Bronchus fibroblast of lung (primary cell): ENCODE results near the gene CDH2. TPM values are rescaled to one million over a fixed set of nuclear protein-coding genes. Genes with fewer than 3 reads are reported as not detected.

Experiments used
- total RNA-seq: library from RNA; depleted of rRNA; stranded (reverse); fragments of >200 nt; gene quantifications from 2 replicates; pipeline ENCODE4 v1.2.3, GENCODE V29; 2015

Gene CDH2
- total RNA-seq = 12.0 and 12.1 TPM in 2 replicates

GRCh38 chr18:28176948-28177827 is at the start of gene CDH2:
CDH2 (minus strand) TSS chr18:28177130; CDS start chr18:28177022, 108 bp downstream.

